Effector memory CD4-positive, alpha-beta T cell (primary cell): ENCODE data around the gene LYRM4.

ENCODE experiments used
- DNase-seq, 3 donors: peaks; one replicate each; pipeline ENCODE4 v3.0.0-alpha.2; 2020
- H3K27ac ChIP-seq: 2 replicates; pipeline ENCODE4 v1.7.0; 2013; ENCODE audit warnings: mild to moderate bottlenecking, low read length, moderate library complexity; ENCODE audit not compliant: insufficient read depth, poor library complexity, severe bottlenecking
- H3K27me3 ChIP-seq: replicated peaks from 2 replicates; pipeline ENCODE4 v1.7.0; 2013; ENCODE audit warnings: mild to moderate bottlenecking, low read length; ENCODE audit not compliant: insufficient read depth, control insufficient read depth, poor library complexity, severe bottlenecking
- H3K36me3 ChIP-seq: 2 replicates; pipeline ENCODE4 v1.7.0; 2013; ENCODE audit warnings: mild to moderate bottlenecking, low read length, moderate library complexity; ENCODE audit not compliant: control insufficient read depth, insufficient read depth
- H3K4me1 ChIP-seq: 2 replicates; pipeline ENCODE4 v1.7.0; 2013; ENCODE audit warnings: low read length, mild to moderate bottlenecking; ENCODE audit not compliant: control insufficient read depth, insufficient read depth, poor library complexity, severe bottlenecking
- H3K4me3 ChIP-seq: 2 replicates; pipeline ENCODE4 v1.7.0; 2013; ENCODE audit warnings: low read length, low read depth, mild to moderate bottlenecking; ENCODE audit not compliant: insufficient read depth, poor library complexity, severe bottlenecking
- H3K9me3 ChIP-seq: 2 replicates; pipeline ENCODE4 v1.7.0; 2013; ENCODE audit warnings: mild to moderate bottlenecking, low read length, moderate library complexity; ENCODE audit not compliant: control insufficient read depth

The LYRM4 gene

GRCh38 chr6:5172041-5172653, 88.6 kb downstream of the LYRM4 start:
- Histone ChIP-seq H3K27me3 (no peaks in the 10 kb centered on the region), H3K9me3 (no peaks in the 10 kb centered on the region), H3K4me3 (no peak overlapping the region), H3K4me1 (peaks cover 8% of the 10 kb centered on the region), H3K27ac (no peak overlapping the region), H3K36me3 (no peaks in the 10 kb centered on the region)
- DNase-seq, result no peak

GRCh38 chr6:5167501-5167900, 93.2 kb downstream of the LYRM4 start:
- H3K27me3 ChIP-seq, result no peaks in the 10 kb centered on the region
- no peaks in the 10 kb centered on the region for H3K4me1 ChIP-seq
- H3K4me3 ChIP-seq, result no peak overlapping the region
- no peak overlapping the region for H3K27ac ChIP-seq
- no peak for DNase-seq
- no peaks in the 10 kb centered on the region for H3K9me3 ChIP-seq
- H3K36me3 ChIP-seq, result no peaks in the 10 kb centered on the region

GRCh38 chr6:5164092-5164491, 96.7 kb downstream of the LYRM4 start:
- DNase-seq, result no peak
- Histone ChIP-seq H3K4me1 (no peaks in the 10 kb centered on the region), H3K9me3 (no peaks in the 10 kb centered on the region), H3K27ac (no peak overlapping the region), H3K27me3 (no peaks in the 10 kb centered on the region), H3K36me3 (no peaks in the 10 kb centered on the region), H3K4me3 (no peak overlapping the region)

- DNase-seq, result no peak
- Histone ChIP-seq H3K4me3 (no peak overlapping the region), H3K9me3 (no peaks in the 10 kb centered on the region), H3K27me3 (no peaks in the 10 kb centered on the region), H3K27ac (no peak overlapping the region), H3K36me3 (no peaks in the 10 kb centered on the region), H3K4me1 (no peaks in the 10 kb centered on the region)
Observed at GRCh38 chr6:5163247-5163646, 97.5 kb downstream of the LYRM4 start.

- no peak overlapping the region for H3K4me3 ChIP-seq
- no peaks in the 10 kb centered on the region for H3K4me1 ChIP-seq
- no peak overlapping the region for H3K27ac ChIP-seq
- H3K9me3 ChIP-seq, result no peaks in the 10 kb centered on the region
- no peak for DNase-seq
- no peaks in the 10 kb centered on the region for H3K36me3 ChIP-seq
- H3K27me3 ChIP-seq, result no peaks in the 10 kb centered on the region
Observed at GRCh38 chr6:5162355-5162754, 98.4 kb downstream of the LYRM4 start.

GRCh38 chr6:5160206-5160605, 100.5 kb downstream of the LYRM4 start:
- H3K36me3 ChIP-seq, result no peaks in the 10 kb centered on the region
- H3K4me3 ChIP-seq, result no peak overlapping the region
- H3K9me3 ChIP-seq, result no peaks in the 10 kb centered on the region
- no peak overlapping the region for H3K27ac ChIP-seq
- no peaks in the 10 kb centered on the region for H3K4me1 ChIP-seq
- no peaks in the 10 kb centered on the region for H3K27me3 ChIP-seq
- no peak for DNase-seq

- H3K9me3 ChIP-seq, result no peaks in the 10 kb centered on the region
- H3K36me3 ChIP-seq, result no peaks in the 10 kb centered on the region
- no peak for DNase-seq
- no peaks in the 10 kb centered on the region for H3K4me1 ChIP-seq
- no peaks in the 10 kb centered on the region for H3K27me3 ChIP-seq
- no peak overlapping the region for H3K27ac ChIP-seq
- H3K4me3 ChIP-seq, result no peak overlapping the region
Observed at GRCh38 chr6:5159162-5159561, 101.6 kb downstream of the LYRM4 start.

- no peaks in the 10 kb centered on the region for H3K27me3 ChIP-seq
- H3K4me1 ChIP-seq, result no peaks in the 10 kb centered on the region
- no peak overlapping the region for H3K4me3 ChIP-seq
Observed at GRCh38 chr6:5158180-5158579, 102.6 kb downstream of the LYRM4 start.

GRCh38 chr6:5157621-5158138, 103.1 kb downstream of the LYRM4 start:
- no peaks in the 10 kb centered on the region for H3K4me1 ChIP-seq
- H3K36me3 ChIP-seq, result no peaks in the 10 kb centered on the region
- no peaks in the 10 kb centered on the region for H3K27me3 ChIP-seq
- no peak for DNase-seq
- H3K9me3 ChIP-seq, result no peaks in the 10 kb centered on the region
- no peak overlapping the region for H3K27ac ChIP-seq
- no peak overlapping the region for H3K4me3 ChIP-seq

More at GRCh38 chr6:5158180-5158579, 102.6 kb downstream of the LYRM4 start:
- Histone ChIP-seq H3K27ac (no peak overlapping the region), H3K36me3 (no peaks in the 10 kb centered on the region), H3K9me3 (no peaks in the 10 kb centered on the region)
- DNase-seq, result no peak

- no peaks in the 10 kb centered on the region for H3K27me3 ChIP-seq
- H3K36me3 ChIP-seq, result no peaks in the 10 kb centered on the region
- no peaks in the 10 kb centered on the region for H3K4me1 ChIP-seq
- H3K4me3 ChIP-seq, result no peak overlapping the region
- DNase-seq, result no peak
- no peak overlapping the region for H3K27ac ChIP-seq
- no peaks in the 10 kb centered on the region for H3K9me3 ChIP-seq
Observed at GRCh38 chr6:5156627-5157026, 104.1 kb downstream of the LYRM4 start.
